GM13976 (cell line): Measurements from ENCODE around the gene KIFAP3.
"Not testable (repeated sequence)": the region's sequence is repeated elsewhere in the genome, so short reads cannot be mapped to it uniquely, and the experiment has no call there.

ENCODE experiments used
- DNase-seq: peaks from one replicate; pipeline ENCODE4 v3.0.0; 2012; ENCODE audit warnings: low spot score
- in situ Hi-C: fragments of 300-500 bp; cut with MboI; formaldehyde crosslinking; loops from one replicate; pipeline ENCODE4 v1.12.0; 2022; ENCODE audit warnings: low sequenced_read_pairs, mixed read lengths, inconsistent platforms; ENCODE audit not compliant: unreplicated experiment
- TF ChIP-seq, protein P1 (sequence below): IDR thresholded peaks from 2 replicates; pipeline ENCODE4 v1.5.1; 2012; ENCODE audit warnings: borderline replicate concordance, mild to moderate bottlenecking; ENCODE audit not compliant: insufficient read depth; ENCODE audit errors: extremely low read depth, missing control alignments, control extremely low read depth

The KIFAP3 gene

DNA sequence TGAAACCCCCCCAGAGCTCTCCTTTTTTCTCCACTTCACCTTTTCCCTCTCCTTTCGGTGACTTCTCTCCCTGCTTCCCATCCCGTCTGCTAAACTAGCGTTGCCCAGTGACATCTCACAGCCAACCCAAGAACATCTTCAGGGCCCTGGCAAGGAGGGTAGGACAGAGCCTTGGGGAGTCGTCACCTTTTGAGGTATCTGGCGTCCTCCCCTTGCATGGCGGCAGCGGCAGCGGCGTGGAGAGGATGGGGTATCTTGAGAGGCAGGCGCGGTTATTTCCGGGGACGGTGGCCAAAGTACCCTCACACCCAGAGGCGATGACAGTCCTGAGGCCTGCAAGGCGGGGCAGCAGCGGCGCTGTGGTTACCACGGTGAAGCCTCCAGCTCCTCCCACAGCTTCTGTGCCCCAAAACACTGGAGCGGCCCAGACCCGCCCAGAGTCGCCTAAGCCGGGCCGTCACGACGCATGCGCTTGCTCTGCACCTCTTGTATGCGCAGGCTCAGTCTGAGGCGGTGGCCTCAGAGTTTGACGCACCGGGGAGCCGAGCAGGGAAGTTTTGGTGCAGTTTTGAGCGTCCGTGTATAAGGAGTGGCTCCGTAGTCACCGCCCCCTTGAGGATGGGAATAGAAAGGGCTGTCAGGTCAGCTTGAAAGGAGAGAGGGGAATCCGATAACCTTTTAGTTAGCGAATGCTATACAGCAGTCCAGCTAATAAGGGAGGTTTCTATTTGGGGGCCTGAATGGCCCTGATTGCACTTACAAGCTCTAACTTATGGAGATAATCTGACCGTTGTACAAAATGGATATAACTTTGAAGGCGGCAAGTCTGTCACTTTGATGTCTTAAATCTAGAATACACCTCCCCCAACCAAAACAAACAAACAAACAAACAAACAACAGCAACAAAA, at the start of gene KIFAP3:
Gene KIFAP3, minus strand, starts transcription at position 446 of the 908 bp plus-strand sequence. Its CDS starts 228 bp downstream, at position 218.
- in situ Hi-C loops: no loop called here
- DNase-seq: peak; percentile 90
- TF ChIP-seq, protein P1, sequence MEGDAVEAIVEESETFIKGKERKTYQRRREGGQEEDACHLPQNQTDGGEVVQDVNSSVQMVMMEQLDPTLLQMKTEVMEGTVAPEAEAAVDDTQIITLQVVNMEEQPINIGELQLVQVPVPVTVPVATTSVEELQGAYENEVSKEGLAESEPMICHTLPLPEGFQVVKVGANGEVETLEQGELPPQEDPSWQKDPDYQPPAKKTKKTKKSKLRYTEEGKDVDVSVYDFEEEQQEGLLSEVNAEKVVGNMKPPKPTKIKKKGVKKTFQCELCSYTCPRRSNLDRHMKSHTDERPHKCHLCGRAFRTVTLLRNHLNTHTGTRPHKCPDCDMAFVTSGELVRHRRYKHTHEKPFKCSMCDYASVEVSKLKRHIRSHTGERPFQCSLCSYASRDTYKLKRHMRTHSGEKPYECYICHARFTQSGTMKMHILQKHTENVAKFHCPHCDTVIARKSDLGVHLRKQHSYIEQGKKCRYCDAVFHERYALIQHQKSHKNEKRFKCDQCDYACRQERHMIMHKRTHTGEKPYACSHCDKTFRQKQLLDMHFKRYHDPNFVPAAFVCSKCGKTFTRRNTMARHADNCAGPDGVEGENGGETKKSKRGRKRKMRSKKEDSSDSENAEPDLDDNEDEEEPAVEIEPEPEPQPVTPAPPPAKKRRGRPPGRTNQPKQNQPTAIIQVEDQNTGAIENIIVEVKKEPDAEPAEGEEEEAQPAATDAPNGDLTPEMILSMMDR: peak; percentile 67

DNA sequence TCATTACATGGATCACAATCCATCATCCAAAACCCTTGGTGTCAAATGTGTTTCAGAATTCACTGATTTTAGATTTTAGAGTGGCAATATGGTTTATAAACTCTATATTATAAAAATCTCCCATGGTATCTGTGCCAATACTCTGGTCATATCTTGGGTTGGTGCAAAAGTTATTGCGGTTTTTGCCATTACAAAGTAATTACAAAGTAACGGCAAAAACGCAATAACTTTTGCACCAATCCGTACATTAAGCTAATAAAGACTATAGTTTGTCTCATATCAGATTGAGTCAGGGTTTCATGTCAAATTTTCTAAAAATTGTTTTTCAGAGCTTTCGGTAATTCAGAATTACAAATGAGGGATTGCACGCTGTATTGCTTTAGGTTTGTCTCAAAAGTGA, 47.9 kb upstream of the KIFAP3 start:
- DNase-seq: no peak
- in situ Hi-C loops: no loop called here
- TF ChIP-seq, protein P1: no peak

DNA sequence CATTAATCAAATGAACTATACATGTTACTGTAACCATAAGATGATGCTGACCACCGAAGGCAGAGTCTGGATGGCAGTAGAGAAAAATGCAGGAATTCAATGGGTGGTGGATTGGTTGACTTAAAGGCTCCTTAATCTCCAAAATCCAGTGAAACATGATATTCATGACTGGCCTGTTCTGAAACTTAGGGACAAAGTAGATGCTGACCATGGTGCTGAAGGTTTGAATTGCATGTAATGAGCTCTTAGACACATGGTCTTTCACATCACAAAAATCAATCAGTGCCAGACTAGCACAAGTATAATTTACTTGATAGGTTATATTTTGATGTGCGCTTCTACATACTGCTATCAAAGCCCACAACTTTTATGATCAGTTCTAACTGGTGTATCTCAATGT, 40.4 kb upstream of the KIFAP3 start:
- TF ChIP-seq, protein P1: no peak
- in situ Hi-C loops: no loop called here
- no peak for DNase-seq

DNA sequence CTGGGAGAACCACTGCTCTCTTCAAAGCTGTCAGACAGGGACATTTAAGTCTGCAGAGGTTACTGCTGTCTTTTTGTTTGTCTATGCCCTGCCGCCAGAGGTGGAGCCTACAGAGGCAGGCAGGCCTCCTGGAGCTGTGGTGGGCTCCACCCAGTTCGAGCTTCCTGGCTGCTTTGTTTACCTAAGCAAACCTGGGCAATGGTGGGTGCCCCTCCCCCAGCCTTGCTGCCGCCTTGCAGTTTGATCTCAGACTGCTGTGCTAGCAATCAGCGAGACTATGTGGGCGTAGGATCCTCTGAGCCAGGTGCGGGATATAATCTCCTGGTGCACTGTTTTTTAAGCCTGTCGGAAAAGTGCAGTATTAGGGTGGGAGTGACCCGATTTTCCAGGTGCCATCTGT, 38.6 kb upstream of the KIFAP3 start:
- DNase-seq, in situ Hi-C loops: not testable (repeated sequence)

DNA sequence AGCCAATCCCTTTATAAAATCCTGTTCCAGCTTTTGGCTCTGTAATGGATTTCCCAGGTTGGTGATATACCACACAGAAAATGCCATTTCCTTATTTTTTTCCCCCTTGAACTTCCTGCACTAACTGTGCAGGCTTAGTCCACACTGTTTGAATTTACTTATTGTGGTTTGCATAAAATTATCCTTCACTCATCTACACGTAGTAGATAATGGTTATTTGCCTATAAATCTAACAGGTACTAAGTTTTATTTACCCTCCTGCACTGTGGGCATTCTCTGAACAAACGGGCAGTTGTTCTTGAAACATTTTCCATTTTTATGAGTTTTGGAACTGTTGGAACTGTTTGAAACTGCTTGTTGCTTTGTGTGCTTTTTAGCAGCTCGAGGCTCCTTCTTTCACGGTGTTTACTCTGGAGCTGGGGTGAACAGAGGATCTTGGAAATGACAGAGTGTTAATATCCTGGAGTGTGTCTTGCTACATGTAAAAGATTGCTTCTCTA, 23.0 kb upstream of the KIFAP3 start:
- no peak for DNase-seq
- in situ Hi-C loops: no loop called here
- TF ChIP-seq, protein P1: no peak

DNA sequence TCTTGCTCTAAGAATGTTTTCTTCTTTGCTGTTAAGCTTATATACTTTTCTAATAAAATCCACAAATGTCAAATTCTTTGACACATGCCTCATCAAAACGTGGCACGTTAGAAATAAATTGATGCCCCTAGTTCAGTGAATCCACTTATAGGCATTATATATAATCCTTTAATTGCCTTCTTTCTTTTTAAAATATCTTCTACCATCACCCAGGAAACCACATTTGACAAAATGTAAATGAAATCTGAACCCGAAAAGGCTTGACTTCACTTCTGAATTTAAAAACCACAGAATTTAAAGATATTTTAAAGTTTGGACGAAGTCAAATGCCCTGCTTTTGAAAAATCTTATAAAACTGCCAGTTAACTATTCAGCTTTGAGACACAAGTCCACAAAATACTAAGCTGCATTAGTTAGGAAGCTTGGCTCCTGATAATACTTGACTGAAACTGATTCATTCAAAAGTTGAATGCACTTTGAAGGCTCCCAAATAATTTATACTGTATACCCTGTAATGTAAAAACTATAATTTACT, 22.4 kb upstream of the KIFAP3 start:
- DNase-seq: no peak
- in situ Hi-C loops: no loop called here
- TF ChIP-seq, protein P1: no peak
